HEK293T (cell line): ENCODE results near the gene CEP78.

Source experiments
- CTCF ChIA-PET: fragments of 350-600 bp; formaldehyde crosslinking; extraction: SDS; loops from one replicate; lab custom pipeline; 2021; ENCODE audit warnings: antibody characterized with exemption, inconsistent platforms; lab: Yijun Ruan, JAX
- POLR2A ChIA-PET: fragments of 350-600 bp; formaldehyde crosslinking; extraction: SDS; loops from one replicate; lab custom pipeline; 2020; ENCODE audit warnings: antibody characterized with exemption, inconsistent platforms; lab: Yijun Ruan, JAX
- DNase-seq: peaks from one replicate; pipeline ENCODE4 v3.0.0; 2012; ENCODE audit warnings: mixed read lengths; ENCODE audit errors: extremely low spot score
- ARNT ChIP-seq: fragments of 450-650 bp; IDR thresholded peaks from 2 replicates; pipeline ENCODE4 v1.6.1; 2017; ENCODE audit warnings: mild to moderate bottlenecking
- BHLHE40 ChIP-seq: fragments of 450-650 bp; IDR thresholded peaks from 2 replicates; pipeline ENCODE4 v1.6.1; 2016; ENCODE audit warnings: mild to moderate bottlenecking, moderate library complexity, borderline replicate concordance
- CTBP1 ChIP-seq: fragments of 450-650 bp; IDR thresholded peaks from 2 replicates; pipeline ENCODE4 v1.6.1; 2016; ENCODE audit warnings: borderline replicate concordance
- ELF4 ChIP-seq: fragments of 450-650 bp; IDR thresholded peaks from 2 replicates; pipeline ENCODE4 v1.6.1; 2017; ENCODE audit warnings: antibody characterized with exemption
- FOXA1 ChIP-seq: fragments of 450-650 bp; IDR thresholded peaks from 2 replicates; pipeline ENCODE4 v1.6.1; 2016; ENCODE audit warnings: mild to moderate bottlenecking
- FOXK2 ChIP-seq: fragments of 450-650 bp; IDR thresholded peaks from 2 replicates; pipeline ENCODE4 v1.6.1; 2016; ENCODE audit warnings: mild to moderate bottlenecking
- FOXM1 ChIP-seq: fragments of 450-650 bp; IDR thresholded peaks from 2 replicates; pipeline ENCODE4 v1.6.1; 2017; ENCODE audit warnings: mild to moderate bottlenecking, borderline replicate concordance
- HDGF ChIP-seq: fragments of 450-650 bp; IDR thresholded peaks from 2 replicates; pipeline ENCODE4 v1.6.1; 2017; ENCODE audit warnings: antibody characterized with exemption, borderline replicate concordance
- L3MBTL2 ChIP-seq: fragments of 450-650 bp; conservative IDR thresholded peaks from 2 replicates; pipeline ENCODE4 v1.6.1; 2016; ENCODE audit warnings: mild to moderate bottlenecking
- LEF1 ChIP-seq: fragments of 450-650 bp; IDR thresholded peaks from 2 replicates; pipeline ENCODE4 v1.6.1; 2017; ENCODE audit warnings: mild to moderate bottlenecking, borderline replicate concordance
- NFRKB ChIP-seq: fragments of 450-650 bp; IDR thresholded peaks from 2 replicates; pipeline ENCODE4 v1.6.1; 2016; ENCODE audit warnings: mild to moderate bottlenecking, moderate library complexity
- SP1 ChIP-seq: fragments of 450-650 bp; IDR thresholded peaks from 2 replicates; pipeline ENCODE4 v1.6.1; 2017
- SUZ12 ChIP-seq: fragments of 450-650 bp; IDR thresholded peaks from 2 replicates; pipeline ENCODE4 v1.6.1; 2016; ENCODE audit warnings: mild to moderate bottlenecking
- TARDBP ChIP-seq: fragments of 450-650 bp; IDR thresholded peaks from 2 replicates; pipeline ENCODE4 v1.6.1; 2016
- ZNF384 ChIP-seq: fragments of 450-650 bp; IDR thresholded peaks from 2 replicates; pipeline ENCODE4 v1.6.1; 2016
- TF ChIP-seq, protein P1 (sequence below): fragments of 450-650 bp; IDR thresholded peaks from 2 replicates; pipeline ENCODE4 v1.6.1; 2016

The CEP78 gene

DNA sequence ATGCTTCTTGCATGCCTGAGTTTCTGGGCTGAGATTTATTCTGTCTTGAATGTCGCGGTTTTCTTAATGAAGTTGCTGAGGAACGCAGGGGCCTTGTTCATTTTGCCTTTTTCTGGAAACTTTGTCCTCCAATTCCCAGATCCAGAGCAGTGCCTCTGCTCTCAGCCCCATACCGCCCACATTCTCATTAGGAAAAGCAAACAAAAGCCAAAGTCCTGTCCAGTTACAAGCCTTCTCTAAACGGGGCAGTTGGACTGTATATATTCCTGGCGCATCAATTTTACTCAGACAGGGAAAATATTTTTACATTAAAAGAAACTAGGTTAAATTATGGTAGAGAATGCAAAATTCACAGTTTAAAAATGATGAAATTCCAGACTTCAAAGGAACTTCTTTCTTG is 59.9 kb downstream of the CEP78 start:
- ChIA-PET POLR2A (interaction anchor here (0.8 to 2.3 kb wide), 4 partner anchors 9 to 60 kb away, joined by 3 to 20 read pairs (median 4); partner anchors contain the start of gene CEP78), CTCF (no interaction called here)
- TF ChIP-seq SP1 (no peak), TARDBP (no peak), ZNF384 (no peak), FOXA1 (no peak), ELF4 (no peak), CTBP1 (no peak), BHLHE40 (no peak), NFRKB (no peak), SUZ12 (no peak), L3MBTL2 (no peak), FOXK2 (no peak), FOXM1 (no peak), HDGF (no peak), ARNT (no peak)
- no peak for DNase-seq

DNA sequence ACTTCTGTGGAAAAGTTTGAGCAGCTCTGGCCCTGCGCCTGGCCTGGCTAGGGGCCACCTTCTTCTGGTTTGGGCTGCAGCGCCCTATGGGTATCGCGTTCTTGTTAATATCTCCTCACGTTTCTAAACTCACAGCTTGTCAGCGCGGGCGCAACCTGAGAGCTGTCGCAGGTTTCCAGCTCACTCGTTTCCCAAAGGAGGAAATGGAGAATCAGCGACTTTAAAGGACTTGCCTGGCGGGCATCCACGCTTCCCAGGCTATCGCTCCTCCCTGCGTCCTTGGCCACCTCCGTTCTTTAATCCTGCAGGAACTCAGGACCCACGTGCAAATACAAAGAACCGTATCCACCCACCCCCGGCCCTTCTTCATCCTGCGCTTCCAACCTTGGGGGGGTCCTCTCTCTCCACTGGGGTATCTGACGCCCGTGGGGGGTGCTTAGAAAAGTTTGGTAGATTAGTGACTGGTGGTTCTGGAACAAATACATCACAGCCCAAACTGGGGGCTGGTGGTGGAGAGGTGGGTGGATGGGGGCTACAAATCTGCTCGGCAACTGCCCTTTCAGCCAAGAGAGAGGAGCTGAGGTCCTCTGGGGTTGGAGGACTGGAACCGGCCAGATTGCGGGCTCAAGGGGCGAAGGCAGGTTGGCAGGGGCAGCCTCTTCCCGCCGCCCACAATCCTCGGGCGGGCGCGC is 60.5 kb downstream of the CEP78 start:
- ChIA-PET CTCF (interaction anchor here (0.5 kb wide), 1 partner anchor 1438 kb away, joined by 3 read pairs; no protein-coding TSS in a partner anchor), POLR2A (interaction anchor here (0.6 to 2.3 kb wide), 24 partner anchors 8 to 1275 kb away, joined by 3 to 20 read pairs (median 5); partner anchors contain the start of genes CEP78 and TLE4)
- TF ChIP-seq FOXA1 (no peak), L3MBTL2 (peak; percentile 44; the same call in 1 of the 2 replicates)
- DNase-seq, result peak; percentile 56

DNA sequence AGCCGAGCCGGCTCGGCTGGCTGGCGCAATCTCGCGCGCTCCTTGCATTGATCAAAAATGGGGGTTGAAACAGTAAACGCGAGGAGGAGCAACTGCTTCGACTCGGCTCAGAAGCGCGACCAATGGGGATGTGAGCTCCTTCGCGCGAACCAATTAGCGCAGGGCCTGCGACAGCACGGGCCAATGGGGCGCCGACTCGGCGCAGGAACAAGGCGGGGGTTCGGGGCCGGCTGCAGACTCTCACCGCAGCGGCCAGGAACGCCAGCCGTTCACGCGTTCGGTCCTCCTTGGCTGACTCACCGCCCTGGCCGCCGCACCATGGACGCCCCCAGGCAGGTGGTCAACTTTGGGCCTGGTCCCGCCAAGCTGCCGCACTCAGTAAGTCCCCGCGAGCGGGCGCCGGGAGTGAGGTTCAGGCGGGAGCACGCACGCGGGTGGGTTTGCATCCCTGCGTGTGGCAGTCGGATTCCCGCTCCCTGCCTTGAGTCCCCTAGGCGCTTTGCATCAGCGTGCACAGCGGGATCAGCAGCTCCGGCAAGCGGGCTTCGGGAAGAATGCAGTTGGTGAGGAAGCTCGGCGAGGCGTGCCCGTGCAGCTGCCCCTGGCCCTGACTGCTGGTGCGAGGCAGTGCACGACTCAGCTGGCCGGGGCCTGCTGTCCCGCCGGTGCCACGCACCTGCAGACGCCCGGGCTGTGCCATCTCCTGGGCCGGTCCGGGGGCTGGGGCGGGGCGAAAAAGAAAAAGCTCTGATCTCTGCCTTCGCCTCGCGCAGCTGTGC is 61.2 kb downstream of the CEP78 start, which contains the start of gene PSAT1:
PSAT1 (plus strand) TSS at position 233 of the 779 bp plus-strand sequence; CDS start at position 319, 86 bp downstream.
- TF ChIP-seq HDGF (no peak), ELF4 (peak; percentile 43; the same call in 1 of the 2 replicates), BHLHE40 (no peak), LEF1 (no peak), L3MBTL2 (peak; percentile 87)
- ChIA-PET CTCF (interaction anchor here (0.5 to 1.1 kb wide), 2 partner anchors 69 to 1438 kb away, joined by 3 read pairs; no protein-coding TSS in a partner anchor), POLR2A (interaction anchor here (0.6 to 2.3 kb wide), 25 partner anchors 9 to 1274 kb away, joined by 3 to 20 read pairs (median 5); partner anchors contain the start of genes CEP78 and TLE4)
- peak; percentile 95 for DNase-seq

DNA sequence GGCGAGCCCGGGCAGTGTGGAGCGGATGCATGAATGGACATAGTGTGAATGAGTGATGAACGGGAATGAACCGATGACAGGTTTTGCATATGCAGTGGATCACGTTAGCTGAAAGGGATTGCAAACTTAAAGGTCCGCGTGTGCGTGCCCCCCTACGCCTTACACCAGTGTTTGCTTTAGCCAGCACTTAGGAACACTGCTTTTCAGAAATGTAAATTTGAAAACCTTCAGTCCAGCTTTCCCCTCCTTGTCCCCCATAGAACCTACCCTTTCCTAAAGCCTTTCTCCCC is 61.7 kb downstream of the CEP78 start:
- ChIA-PET POLR2A (interaction anchor here (0.8 to 2.3 kb wide), 13 partner anchors 13 to 1274 kb away, joined by 3 to 20 read pairs (median 6); partner anchors contain the start of gene TLE4), CTCF (interaction anchor here (1.1 kb wide), 1 partner anchor 69 kb away, joined by 3 read pairs; no protein-coding TSS in a partner anchor)
- TF ChIP-seq TARDBP (no peak), FOXM1 (no peak), BHLHE40 (no peak), HDGF (no peak), NFRKB (no peak), ARNT (no peak), LEF1 (no peak), CTBP1 (no peak), L3MBTL2 (no peak), ELF4 (no peak), FOXA1 (no peak), FOXK2 (no peak), SP1 (no peak), SUZ12 (no peak), ZNF384 (no peak)
- TF ChIP-seq, protein P1, sequence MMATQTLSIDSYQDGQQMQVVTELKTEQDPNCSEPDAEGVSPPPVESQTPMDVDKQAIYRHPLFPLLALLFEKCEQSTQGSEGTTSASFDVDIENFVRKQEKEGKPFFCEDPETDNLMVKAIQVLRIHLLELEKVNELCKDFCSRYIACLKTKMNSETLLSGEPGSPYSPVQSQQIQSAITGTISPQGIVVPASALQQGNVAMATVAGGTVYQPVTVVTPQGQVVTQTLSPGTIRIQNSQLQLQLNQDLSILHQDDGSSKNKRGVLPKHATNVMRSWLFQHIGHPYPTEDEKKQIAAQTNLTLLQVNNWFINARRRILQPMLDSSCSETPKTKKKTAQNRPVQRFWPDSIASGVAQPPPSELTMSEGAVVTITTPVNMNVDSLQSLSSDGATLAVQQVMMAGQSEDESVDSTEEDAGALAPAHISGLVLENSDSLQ, result no peak
- no peak for DNase-seq

DNA sequence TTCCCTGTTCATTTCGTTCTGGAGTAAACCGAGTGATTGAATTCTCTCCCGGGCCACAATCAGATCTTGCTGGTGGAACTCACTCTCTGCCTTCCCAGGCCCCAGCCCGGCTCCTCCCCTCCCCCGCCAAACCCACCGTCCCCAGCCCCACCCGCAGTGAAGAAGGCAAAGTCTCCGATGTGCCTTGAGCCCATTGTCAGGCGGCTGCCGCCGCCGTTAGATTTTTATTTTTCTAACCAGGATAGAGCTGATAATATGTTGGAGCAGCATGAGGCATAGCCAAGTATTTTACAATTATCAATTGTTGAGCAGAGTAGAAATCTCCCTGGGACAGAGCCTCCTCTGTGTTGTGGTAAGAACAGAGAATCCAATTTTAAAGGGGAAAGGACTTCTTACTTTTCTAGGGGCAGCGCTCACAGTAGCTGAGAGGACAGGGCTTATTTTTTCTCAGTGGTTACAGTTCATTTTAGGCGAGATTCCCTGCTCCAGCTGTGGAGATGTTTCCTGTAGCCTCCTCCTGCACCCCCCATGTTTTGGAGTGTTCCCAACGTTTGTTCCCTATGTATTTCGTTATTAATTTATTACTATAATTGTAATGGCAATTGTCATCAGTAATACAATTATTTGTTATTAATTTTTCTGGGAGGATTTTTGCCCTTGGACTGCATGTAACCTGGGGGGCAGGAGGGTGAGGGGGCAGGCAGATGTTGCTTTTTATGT is 62.3 kb downstream of the CEP78 start:
- POLR2A ChIA-PET, result interaction anchor here (0.8 to 2.3 kb wide), 7 partner anchors 14 to 65 kb away, joined by 3 to 20 read pairs (median 7); no protein-coding TSS in a partner anchor
- DNase-seq, result peak; percentile 55
- TF ChIP-seq TARDBP, result no peak
- TF ChIP-seq ELF4, result no peak
- TF ChIP-seq BHLHE40, result no peak
- no peak for TF ChIP-seq SUZ12
- CTCF ChIA-PET, result interaction anchor here (1.1 kb wide), 1 partner anchor 68 kb away, joined by 3 read pairs; no protein-coding TSS in a partner anchor

DNA sequence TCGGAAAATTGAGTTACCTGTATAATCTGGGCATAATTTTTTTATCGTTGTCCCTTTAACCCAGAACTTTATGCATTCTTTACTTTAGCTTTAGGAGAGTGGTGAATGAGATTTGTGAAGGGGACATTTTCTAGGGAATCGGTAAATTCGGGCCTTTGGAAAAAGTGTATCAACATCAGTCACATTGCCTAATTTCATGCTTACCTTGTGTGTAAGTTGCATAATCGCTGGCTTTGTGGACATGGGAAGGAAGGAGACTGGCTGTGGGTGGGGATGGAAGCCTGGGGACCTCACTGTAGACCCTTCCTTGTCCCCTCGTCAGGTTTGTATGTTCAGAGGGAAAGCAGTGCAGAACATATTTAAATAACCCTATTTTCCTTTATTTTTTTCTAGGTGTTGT is 64.3 kb downstream of the CEP78 start:
- ChIA-PET POLR2A (no interaction called here), CTCF (no interaction called here)
- no peak for DNase-seq
- no peak for TF ChIP-seq ARNT
- TF ChIP-seq HDGF, result no peak
- no peak for TF ChIP-seq TARDBP
- no peak for TF ChIP-seq FOXK2
- TF ChIP-seq FOXM1, result no peak
- TF ChIP-seq CTBP1, result no peak
- TF ChIP-seq BHLHE40, result no peak
